Activated effector memory CD4-positive, alpha-beta T cell treated with Interleukin-2 at 50 U/mL for 16 hours (primary cell): ENCODE results near the gene JMJD7.

Experiments used
- DNase-seq: peaks from one replicate; pipeline ENCODE4 v3.0.0-alpha.2; 2020

JMJD7 gene

GRCh38 chr15:41801850-41802455 is 25.9 kb upstream of the JMJD7 start:
- DNase-seq = no peak

- DNase-seq = no peak
Observed at GRCh38 chr15:41804361-41804760, 23.5 kb upstream of the JMJD7 start.

GRCh38 chr15:41804916-41805666 is 22.8 kb upstream of the JMJD7 start:
- no peak for DNase-seq

- no peak for DNase-seq
Observed at GRCh38 chr15:41805711-41806110, 22.2 kb upstream of the JMJD7 start.

GRCh38 chr15:41806291-41807181 is 21.4 kb upstream of the JMJD7 start:
- DNase-seq = no peak

- DNase-seq = no peak
Observed at GRCh38 chr15:41809121-41809520, 18.8 kb upstream of the JMJD7 start.

- DNase-seq = no peak
Observed at GRCh38 chr15:41809526-41810220, 18.2 kb upstream of the JMJD7 start.

GRCh38 chr15:41810651-41811431 is 17.1 kb upstream of the JMJD7 start:
- no peak for DNase-seq

- DNase-seq = peak; percentile 56
Observed at GRCh38 chr15:41811432-41812195, 16.3 kb upstream of the JMJD7 start.

GRCh38 chr15:41812820-41813375 is 15.0 kb upstream of the JMJD7 start:
- DNase-seq = no peak

- DNase-seq = no peak
Observed at GRCh38 chr15:41813426-41813825, 14.5 kb upstream of the JMJD7 start.

- no peak for DNase-seq
Observed at GRCh38 chr15:41814534-41814933, 13.4 kb upstream of the JMJD7 start.

GRCh38 chr15:41816788-41817187 is 11.1 kb upstream of the JMJD7 start:
- DNase-seq = no peak

GRCh38 chr15:41817327-41817726 is 10.6 kb upstream of the JMJD7 start:
- no peak for DNase-seq

GRCh38 chr15:41817781-41818180 is 10.1 kb upstream of the JMJD7 start:
- no peak for DNase-seq

GRCh38 chr15:41819455-41820050 is 8.3 kb upstream of the JMJD7 start:
- DNase-seq = no peak

- no peak for DNase-seq
Observed at GRCh38 chr15:41820791-41821423, 7.0 kb upstream of the JMJD7 start.

- DNase-seq = no peak
Observed at GRCh38 chr15:41821831-41822230, 6.1 kb upstream of the JMJD7 start.

GRCh38 chr15:41822471-41822870 is 5.4 kb upstream of the JMJD7 start:
- no peak for DNase-seq

GRCh38 chr15:41822957-41823356 is 4.9 kb upstream of the JMJD7 start:
- DNase-seq = no peak
